HEK293T (cell line): ENCODE measurements around the gene CIB1.
"Not testable (repeated sequence)": the region's sequence is repeated elsewhere in the genome, so short reads cannot be mapped to it uniquely, and the experiment has no call there.

Source experiments
- CTCF ChIA-PET: fragments of 350-600 bp; formaldehyde crosslinking; extraction: SDS; loops from one replicate; lab custom pipeline; 2021; ENCODE audit warnings: antibody characterized with exemption, inconsistent platforms; lab: Yijun Ruan, JAX
- POLR2A ChIA-PET: fragments of 350-600 bp; formaldehyde crosslinking; extraction: SDS; loops from one replicate; lab custom pipeline; 2020; ENCODE audit warnings: antibody characterized with exemption, inconsistent platforms; lab: Yijun Ruan, JAX
- DNase-seq: peaks from one replicate; pipeline ENCODE4 v3.0.0; 2012; ENCODE audit warnings: mixed read lengths; ENCODE audit errors: extremely low spot score
- ARNT ChIP-seq: fragments of 450-650 bp; IDR thresholded peaks from 2 replicates; pipeline ENCODE4 v1.6.1; 2017; ENCODE audit warnings: mild to moderate bottlenecking
- BHLHE40 ChIP-seq: fragments of 450-650 bp; IDR thresholded peaks from 2 replicates; pipeline ENCODE4 v1.6.1; 2016; ENCODE audit warnings: mild to moderate bottlenecking, moderate library complexity, borderline replicate concordance
- CTBP1 ChIP-seq: fragments of 450-650 bp; IDR thresholded peaks from 2 replicates; pipeline ENCODE4 v1.6.1; 2016; ENCODE audit warnings: borderline replicate concordance
- ELF4 ChIP-seq: fragments of 450-650 bp; IDR thresholded peaks from 2 replicates; pipeline ENCODE4 v1.6.1; 2017; ENCODE audit warnings: antibody characterized with exemption
- FOXA1 ChIP-seq: fragments of 450-650 bp; IDR thresholded peaks from 2 replicates; pipeline ENCODE4 v1.6.1; 2016; ENCODE audit warnings: mild to moderate bottlenecking
- FOXK2 ChIP-seq: fragments of 450-650 bp; IDR thresholded peaks from 2 replicates; pipeline ENCODE4 v1.6.1; 2016; ENCODE audit warnings: mild to moderate bottlenecking
- FOXM1 ChIP-seq: fragments of 450-650 bp; IDR thresholded peaks from 2 replicates; pipeline ENCODE4 v1.6.1; 2017; ENCODE audit warnings: mild to moderate bottlenecking, borderline replicate concordance
- HDGF ChIP-seq: fragments of 450-650 bp; IDR thresholded peaks from 2 replicates; pipeline ENCODE4 v1.6.1; 2017; ENCODE audit warnings: antibody characterized with exemption, borderline replicate concordance
- L3MBTL2 ChIP-seq: fragments of 450-650 bp; conservative IDR thresholded peaks from 2 replicates; pipeline ENCODE4 v1.6.1; 2016; ENCODE audit warnings: mild to moderate bottlenecking
- NFRKB ChIP-seq: fragments of 450-650 bp; IDR thresholded peaks from 2 replicates; pipeline ENCODE4 v1.6.1; 2016; ENCODE audit warnings: mild to moderate bottlenecking, moderate library complexity
- SUZ12 ChIP-seq: fragments of 450-650 bp; IDR thresholded peaks from 2 replicates; pipeline ENCODE4 v1.6.1; 2016; ENCODE audit warnings: mild to moderate bottlenecking
- TARDBP ChIP-seq: fragments of 450-650 bp; IDR thresholded peaks from 2 replicates; pipeline ENCODE4 v1.6.1; 2016
- ZNF384 ChIP-seq: fragments of 450-650 bp; IDR thresholded peaks from 2 replicates; pipeline ENCODE4 v1.6.1; 2016
- TF ChIP-seq, protein P1 (sequence below): fragments of 450-650 bp; IDR thresholded peaks from 2 replicates; pipeline ENCODE4 v1.6.1; 2016

CIB1 gene

DNA sequence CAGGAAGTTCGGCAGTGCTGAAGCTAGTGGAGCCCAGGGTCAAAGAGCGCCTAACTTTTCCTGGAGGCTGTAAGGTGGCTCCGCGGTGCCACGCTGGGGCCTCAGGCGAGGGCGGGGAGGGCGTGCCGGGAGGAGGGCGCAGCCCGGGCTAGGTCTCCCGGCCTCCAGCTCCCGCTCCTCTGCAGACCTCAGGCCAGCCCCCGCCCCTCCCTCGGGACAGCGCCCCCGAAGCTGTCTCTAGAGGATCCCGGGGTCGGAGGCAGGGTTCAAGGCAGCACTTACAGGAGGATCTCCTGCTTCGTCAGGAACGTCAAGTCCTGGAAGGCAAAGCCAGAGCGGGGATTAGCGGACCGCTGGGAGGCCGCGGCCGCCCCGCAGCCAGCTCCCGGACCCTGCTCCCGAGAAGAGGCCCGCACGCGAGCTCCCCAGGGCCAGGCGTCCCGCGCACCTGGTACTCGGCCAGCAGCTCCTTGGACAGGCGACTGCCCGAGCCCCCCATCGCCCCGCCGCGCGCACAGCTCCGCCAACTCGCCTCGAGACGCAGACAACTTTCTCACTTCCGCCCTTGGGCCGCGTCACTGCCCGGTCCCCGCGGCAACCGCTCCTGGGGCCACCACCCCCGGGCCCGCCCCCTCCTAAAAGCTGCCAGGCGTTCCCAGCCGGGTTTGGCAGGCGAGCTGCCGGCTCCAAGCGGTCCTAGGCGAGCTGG lies at the start of gene CIB1:
Gene CIB1 (minus strand): TSS at position 555 of the 709 bp plus-strand sequence. CDS start 56 bp downstream, at position 499.
- ChIA-PET CTCF (interaction anchor here (0.6 to 5.1 kb wide), 8 partner anchors 11 to 94 kb away, joined by 3 to 37 read pairs (median 4); partner anchors contain the start of genes SEMA4B and TTLL13), POLR2A (interaction anchor here (0.6 to 3.1 kb wide), 15 partner anchors 8 to 484 kb away, joined by 3 to 37 read pairs (median 5); partner anchors contain the start of genes BLM, IDH2, NGRN and SEMA4B)
- TF ChIP-seq ZNF384 (no peak), FOXA1 (no peak), L3MBTL2 (peak; percentile 57), SUZ12 (no peak), HDGF (no peak; the same call in 1 of the 2 replicates), ELF4 (peak; percentile 44; the same call in 1 of the 2 replicates)
- peak; percentile 100 for DNase-seq

DNA sequence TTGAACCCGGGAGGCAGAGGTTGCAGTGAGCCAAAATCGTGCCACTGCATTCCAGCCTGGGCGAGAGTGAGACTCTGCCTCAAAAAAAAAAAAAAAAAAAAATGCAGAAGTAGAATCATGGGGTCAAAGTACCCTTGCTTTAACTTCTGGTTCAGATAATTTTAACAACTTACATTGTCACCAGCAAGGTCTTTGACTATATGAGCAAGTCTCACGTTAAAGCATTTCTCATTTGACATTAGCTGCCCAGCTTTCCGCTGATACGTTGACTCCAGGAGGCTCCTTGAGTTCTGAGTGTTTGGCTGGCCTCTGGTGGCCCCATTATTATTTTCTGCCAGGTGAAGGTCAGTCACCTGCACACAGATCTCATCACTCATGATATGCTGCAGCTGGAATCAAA lies 47.9 kb upstream of the CIB1 start:
- POLR2A ChIA-PET, DNase-seq, CTCF ChIA-PET: not testable (repeated sequence)

DNA sequence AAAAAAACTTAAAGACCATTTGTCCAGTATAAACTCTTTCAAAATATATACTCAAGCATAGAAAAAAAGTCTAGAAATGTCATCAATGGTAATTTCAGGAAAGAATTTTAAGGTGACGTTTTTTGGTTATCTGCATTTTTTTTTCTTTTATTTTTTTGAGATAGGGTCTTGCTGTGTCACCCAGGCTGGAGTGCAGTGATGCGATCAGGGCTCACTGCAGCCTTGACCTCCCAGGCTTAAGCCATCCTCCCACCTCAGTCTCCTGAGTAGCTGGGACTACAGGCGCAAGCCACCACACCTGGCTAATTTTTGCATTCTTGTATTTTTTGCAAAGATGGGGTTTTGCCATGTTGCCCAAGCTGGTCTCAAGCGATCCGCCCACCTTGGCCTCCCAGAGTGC lies 47.0 kb upstream of the CIB1 start:
- POLR2A ChIA-PET: interaction anchor here (1.3 to 1.4 kb wide), 3 partner anchors 12 to 32 kb away, joined by 3 to 4 read pairs (median 4); partner anchors contain the start of genes NGRN and TTLL13
- CTCF ChIA-PET: interaction anchor here (0.6 kb wide), 1 partner anchor 367 kb away, joined by 4 read pairs; no protein-coding TSS in a partner anchor
- not testable (repeated sequence) for DNase-seq

DNA sequence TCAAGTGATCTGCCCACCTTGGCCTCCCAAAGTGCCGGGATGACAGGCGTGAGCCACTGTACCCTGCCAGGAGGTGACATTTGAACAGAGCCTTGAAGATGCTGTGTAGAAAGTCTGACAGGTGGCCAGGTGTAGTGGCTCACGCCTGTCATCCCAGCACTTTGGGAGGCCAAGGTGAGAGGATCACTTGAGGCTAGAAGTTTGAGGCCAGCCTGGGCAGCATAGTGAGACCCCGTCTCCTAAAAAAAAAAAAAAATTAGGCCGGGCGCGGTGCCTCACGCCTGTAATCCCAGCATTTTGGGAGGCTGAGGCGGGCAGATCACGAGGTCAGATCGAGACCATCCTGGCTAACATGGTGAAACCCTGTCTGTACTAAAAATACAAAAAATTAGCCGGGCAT lies 44.7 kb upstream of the CIB1 start:
- POLR2A ChIA-PET: interaction anchor here (1.4 kb wide), 1 partner anchor 11 kb away, joined by 3 read pairs; no protein-coding TSS in a partner anchor
- DNase-seq: not testable (repeated sequence)
- CTCF ChIA-PET: interaction anchor here (0.6 kb wide), 1 partner anchor 62 kb away, joined by 3 read pairs; no protein-coding TSS in a partner anchor

DNA sequence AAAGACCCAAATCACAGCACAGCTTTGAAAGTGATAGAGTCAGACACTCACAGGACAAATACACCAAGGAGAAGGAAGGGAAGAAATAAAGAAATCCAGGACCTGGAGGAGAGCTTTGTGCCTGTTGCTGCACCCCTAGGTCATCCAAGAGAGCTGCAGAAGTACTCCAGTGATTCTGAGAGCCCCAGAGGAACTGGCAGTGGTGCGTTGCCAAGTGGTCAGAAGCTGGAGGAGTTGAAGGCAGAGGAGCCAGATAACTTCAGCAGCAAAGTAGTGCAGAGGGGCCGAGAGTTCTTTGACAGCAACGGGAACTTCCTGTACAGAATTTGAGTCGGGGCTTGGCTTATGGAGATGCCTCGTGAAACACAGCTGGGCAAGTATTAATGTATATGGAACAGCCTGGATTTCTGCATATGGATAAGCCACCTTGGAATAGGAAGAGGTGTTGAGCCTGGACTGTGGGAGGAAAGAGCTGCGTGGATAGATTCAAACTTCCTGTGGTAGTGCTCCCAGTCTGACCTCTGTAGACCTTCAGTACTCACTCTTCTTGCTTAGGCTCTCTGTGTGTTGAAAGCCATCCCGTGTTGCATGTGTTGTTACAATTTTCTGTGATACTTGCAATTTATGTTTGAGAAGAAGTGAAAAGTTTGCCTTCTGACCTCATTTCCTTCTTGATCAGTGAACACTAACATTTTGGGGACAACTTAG lies 37.9 kb upstream of the CIB1 start:
- no peak for TF ChIP-seq NFRKB
- CTCF ChIA-PET: interaction anchor here (2.1 kb wide), 1 partner anchor 22 kb away, joined by 7 read pairs; no protein-coding TSS in a partner anchor
- POLR2A ChIA-PET: no interaction called here
- no peak for DNase-seq

DNA sequence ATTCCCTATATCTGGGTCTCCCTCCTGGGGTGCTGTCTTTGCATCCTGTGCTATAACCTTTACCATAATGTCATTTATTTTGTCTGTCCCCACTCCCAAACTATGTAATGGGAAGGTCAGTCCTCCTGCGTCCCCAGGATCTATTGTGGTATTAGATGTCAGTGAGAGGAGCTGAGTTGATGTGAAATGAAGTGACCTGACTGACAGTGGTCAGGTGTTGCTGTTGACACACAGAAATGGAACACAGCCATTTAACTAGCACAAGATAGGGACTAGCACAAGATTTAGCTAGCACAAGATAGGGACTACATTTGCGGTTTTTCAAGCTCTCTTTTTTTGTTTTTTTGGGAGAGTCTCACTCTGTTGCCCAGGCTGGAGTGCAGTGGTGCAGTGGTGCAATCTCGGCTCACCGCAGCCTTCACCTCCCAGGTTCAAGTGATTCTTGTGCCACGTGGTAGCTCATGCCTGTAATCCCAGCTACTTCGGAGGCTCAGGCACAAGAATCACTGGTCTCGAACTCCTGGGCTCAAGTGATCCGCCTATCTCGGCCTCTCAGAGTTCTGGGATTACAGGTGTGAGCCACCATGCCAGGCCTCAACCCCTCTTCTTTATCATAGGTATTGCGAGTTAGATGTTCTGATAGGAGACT lies 36.9 kb upstream of the CIB1 start:
- no peak for DNase-seq
- CTCF ChIA-PET: interaction anchor here (2.1 kb wide), 1 partner anchor 23 kb away, joined by 7 read pairs; no protein-coding TSS in a partner anchor
- POLR2A ChIA-PET: interaction anchor here (0.8 kb wide), 1 partner anchor 21 kb away, joined by 3 read pairs; the partner anchor contains the start of gene TTLL13
- TF ChIP-seq L3MBTL2: no peak
- TF ChIP-seq SUZ12: no peak
- TF ChIP-seq ZNF384: no peak
- TF ChIP-seq ARNT: no peak

DNA sequence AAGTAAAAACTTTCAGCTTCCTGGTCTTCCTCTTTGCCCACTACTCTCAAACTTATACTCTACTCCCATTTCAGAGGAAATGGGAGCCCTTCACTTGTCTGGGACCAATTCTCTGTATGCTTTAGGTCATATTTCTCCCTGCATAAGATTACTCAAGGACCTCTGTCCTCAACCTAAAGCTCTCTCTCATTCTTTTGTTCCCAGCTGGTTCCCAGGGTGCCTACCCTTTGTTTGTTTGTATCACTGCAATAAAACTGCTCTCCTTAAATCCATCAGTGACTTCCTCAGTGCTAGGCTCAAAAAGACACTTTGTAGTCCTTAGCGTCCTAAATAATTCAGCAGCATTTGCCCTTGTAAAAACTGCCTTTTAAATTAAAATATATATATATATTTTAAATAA lies 34.7 kb upstream of the CIB1 start:
- DNase-seq: no peak
- ChIA-PET CTCF (interaction anchor here (0.9 to 2.0 kb wide), 3 partner anchors 19 to 25 kb away, joined by 3 to 5 read pairs (median 3); partner anchors contain the start of gene TTLL13), POLR2A (interaction anchor here (0.7 to 2.2 kb wide), 6 partner anchors 9 to 68 kb away, joined by 3 to 6 read pairs (median 4); partner anchors contain the start of genes CIB1, GDPGP1, SEMA4B and TTLL13)
- TF ChIP-seq SUZ12 (no peak), FOXA1 (no peak), ELF4 (no peak)
- TF ChIP-seq, protein P1, sequence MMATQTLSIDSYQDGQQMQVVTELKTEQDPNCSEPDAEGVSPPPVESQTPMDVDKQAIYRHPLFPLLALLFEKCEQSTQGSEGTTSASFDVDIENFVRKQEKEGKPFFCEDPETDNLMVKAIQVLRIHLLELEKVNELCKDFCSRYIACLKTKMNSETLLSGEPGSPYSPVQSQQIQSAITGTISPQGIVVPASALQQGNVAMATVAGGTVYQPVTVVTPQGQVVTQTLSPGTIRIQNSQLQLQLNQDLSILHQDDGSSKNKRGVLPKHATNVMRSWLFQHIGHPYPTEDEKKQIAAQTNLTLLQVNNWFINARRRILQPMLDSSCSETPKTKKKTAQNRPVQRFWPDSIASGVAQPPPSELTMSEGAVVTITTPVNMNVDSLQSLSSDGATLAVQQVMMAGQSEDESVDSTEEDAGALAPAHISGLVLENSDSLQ: peak; percentile 20; the same call in 1 of the 2 replicates

DNA sequence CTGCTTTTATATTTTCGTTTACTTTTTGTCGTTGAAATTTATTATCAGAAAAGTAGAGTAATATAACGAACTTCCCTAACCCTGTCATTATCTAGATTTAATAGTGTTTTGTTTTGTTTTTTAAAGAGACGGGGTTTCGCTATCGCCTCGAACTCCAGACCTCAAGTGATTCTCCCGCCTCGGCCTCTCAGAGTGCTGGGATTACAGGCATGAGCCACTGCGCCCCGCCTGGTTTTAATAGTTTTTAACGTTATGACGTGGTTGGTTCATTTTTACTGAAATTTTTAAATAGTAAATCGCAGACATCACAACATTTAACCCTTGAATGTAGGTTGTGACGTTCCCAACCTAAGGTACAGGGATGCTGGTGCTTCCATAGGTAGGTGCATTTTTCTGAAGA lies 32.7 kb upstream of the CIB1 start:
- ChIA-PET CTCF (no interaction called here), POLR2A (interaction anchor here (0.9 to 2.3 kb wide), 9 partner anchors 10 to 33 kb away, joined by 4 to 32 read pairs (median 6); partner anchors contain the start of genes CIB1, GDPGP1 and TTLL13)
- no peak for DNase-seq
- no peak for TF ChIP-seq NFRKB
- peak; percentile 74 for TF ChIP-seq L3MBTL2
- no peak for TF ChIP-seq TARDBP

DNA sequence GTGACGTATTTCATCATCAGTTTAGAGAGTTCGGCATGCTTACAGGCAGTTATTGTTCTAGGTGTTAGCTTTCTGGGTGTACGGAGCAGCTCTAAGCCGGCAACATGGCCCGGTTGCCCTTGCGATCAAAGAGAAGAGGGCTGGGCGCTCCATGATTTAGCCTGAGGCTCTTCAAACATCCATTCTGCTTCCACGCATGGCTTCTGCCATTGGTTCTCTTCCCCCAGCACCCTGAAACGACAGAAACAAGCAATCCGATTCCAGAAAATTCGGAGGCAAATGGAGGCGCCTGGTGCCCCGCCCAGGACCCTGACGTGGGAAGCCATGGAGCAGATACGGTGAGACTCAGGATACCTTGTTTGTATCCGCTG lies 32.3 kb upstream of the CIB1 start:
- ChIA-PET POLR2A (interaction anchor here (0.8 to 2.3 kb wide), 14 partner anchors 8 to 252 kb away, joined by 3 to 32 read pairs (median 4); partner anchors contain the start of genes CIB1, GDPGP1, IQGAP1 and SEMA4B), CTCF (interaction anchor here (1.0 kb wide), 1 partner anchor 17 kb away, joined by 5 read pairs; the partner anchor contains the start of gene TTLL13)
- DNase-seq: peak; percentile 37
- no peak for TF ChIP-seq BHLHE40
- TF ChIP-seq FOXK2: no peak
- TF ChIP-seq ELF4: no peak
- no peak for TF ChIP-seq ARNT
- no peak for TF ChIP-seq L3MBTL2
- TF ChIP-seq CTBP1: no peak
- TF ChIP-seq FOXA1: no peak
- TF ChIP-seq FOXM1: no peak
